HK-2 (cell line): ENCODE measurements around the gene CYTH4.
"Not testable (repeated sequence)": the region's sequence is repeated elsewhere in the genome, so short reads cannot be mapped to it uniquely, and the experiment has no call there.

Source experiments
- DNase-seq: peaks from one replicate; pipeline ENCODE4 v3.0.0-alpha.2; 2018; ENCODE audit not compliant: unreplicated experiment

The CYTH4 gene

DNA sequence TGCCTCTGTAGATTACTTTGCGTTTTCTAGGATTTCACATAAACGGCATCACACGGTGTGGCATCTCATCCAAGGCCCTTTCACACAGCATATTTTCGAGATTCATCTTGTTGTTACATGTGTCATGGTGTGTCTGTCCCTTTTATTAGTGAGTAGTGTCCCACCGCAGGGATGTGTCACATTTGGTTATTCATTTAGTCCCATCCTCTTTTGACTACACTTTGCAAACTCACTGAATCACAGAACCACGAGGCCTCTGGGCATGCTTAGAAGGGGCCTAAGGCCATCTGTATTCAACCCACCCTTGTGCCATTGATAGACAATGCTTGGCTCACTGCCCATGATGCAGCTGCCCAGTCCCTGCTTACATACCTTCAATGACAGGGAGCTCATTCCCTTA, 34.1 kb upstream of the CYTH4 start:
- DNase-seq = no peak

DNA sequence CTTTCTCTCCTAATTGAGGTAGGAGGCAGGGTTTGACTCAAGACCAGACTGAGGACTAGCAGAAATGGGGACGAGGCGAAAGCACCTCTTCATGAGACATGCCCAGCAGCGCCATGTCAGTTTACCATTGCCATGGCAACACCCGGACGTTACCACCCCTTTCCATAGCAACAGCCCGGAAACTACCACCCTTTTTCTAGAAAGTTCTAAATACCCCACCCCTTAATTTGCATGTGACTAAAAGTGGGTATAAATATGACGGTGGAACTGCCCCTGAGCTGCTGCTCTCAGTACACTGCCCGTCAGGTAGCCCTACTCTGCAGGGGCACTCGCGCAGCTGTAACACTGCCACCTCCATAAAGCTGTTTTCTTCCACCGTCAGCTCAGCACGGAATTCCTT, 32.3 kb upstream of the CYTH4 start:
- DNase-seq = no peak

DNA sequence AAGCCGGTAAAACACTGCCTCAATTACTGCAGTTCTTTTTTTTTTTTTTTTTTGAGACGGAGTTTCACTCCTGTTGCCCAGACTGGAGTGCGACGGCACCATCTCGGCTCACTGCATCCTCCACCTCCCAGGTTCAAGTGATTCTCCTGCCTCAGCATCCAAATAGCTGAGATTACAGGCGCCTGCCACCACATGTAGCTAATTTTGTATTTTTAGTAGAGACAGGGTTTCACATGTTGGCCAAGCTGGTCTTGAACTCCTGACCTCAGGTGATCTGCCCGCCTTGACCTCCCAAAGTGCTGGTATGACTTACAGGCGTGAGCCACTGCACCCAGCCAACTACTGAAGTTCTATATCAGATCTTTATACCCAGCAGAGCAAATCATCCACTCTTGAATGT, 30.5 kb upstream of the CYTH4 start:
- DNase-seq = not testable (repeated sequence)

DNA sequence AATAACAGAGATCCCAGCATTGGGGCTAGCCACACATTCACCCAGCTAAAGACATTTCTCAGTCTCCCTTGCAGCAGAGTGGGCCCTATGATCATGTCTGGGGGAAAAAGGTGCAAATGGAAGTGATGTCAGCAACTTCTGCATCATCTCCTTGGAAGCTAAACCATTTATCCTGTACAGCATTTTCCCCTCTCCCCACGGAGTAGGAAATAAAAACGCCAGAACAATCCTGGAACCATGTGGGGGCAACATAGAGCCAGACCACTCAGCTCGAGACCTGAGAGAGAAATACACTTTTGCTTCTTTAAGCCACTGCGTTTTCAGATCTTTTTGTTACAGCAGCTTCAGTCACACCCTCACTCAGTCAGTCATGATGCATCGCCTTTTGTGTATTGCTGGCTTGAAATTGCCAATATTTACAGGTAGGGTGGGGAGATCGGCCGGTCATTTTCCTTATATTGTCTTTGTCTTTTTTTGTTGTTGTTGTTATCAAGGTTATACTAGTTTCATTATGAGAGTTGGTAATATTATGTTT, 29.1 kb upstream of the CYTH4 start:
- DNase-seq = no peak

DNA sequence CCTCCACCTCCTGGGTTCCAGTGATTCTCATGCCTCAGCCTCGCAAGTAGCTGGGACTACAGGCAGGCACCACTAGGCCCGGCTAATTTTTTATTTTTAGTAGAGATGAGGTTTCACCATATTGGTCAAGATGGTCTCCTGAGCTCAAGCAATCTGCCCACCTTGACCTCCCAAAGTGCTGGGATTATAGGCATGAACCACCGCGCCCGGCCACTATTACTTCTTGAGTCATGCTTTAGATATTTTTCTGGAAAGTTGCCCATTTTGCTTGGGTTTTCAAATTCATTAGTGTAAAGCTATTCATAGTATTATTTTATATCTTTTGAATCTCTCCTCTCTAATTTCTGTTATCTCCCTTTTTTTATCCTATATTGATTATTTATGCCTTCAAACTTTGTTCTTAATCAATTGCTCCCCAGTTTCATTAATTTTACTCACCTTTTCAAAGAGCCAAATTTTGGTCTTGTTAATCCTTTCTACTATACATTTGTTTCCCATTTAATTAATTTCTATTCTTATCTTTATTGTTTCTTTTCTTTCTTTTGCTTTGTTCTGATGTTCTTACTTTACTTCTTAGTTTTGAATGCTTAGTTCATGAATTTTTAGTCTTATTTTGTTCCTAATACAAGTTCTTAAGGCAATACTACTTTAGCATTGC, 28.0 kb upstream of the CYTH4 start:
- no peak for DNase-seq

DNA sequence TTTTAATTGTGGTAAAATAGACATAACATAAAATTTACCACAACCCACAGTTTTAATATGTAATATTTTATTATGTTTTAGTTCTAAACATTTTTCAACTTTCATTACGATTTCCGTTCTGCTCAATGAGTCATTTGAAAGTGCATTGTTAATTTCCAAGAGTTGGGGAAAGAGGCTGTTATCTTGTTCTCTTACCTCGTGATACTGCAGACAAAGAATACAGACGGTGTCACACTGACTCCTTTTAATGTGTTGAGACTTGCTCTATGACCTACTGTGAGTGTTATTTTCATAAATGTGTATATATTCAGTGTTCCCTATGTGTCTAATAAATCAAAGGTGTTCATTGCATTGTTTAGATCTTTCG, 27.5 kb upstream of the CYTH4 start:
- DNase-seq = no peak

DNA sequence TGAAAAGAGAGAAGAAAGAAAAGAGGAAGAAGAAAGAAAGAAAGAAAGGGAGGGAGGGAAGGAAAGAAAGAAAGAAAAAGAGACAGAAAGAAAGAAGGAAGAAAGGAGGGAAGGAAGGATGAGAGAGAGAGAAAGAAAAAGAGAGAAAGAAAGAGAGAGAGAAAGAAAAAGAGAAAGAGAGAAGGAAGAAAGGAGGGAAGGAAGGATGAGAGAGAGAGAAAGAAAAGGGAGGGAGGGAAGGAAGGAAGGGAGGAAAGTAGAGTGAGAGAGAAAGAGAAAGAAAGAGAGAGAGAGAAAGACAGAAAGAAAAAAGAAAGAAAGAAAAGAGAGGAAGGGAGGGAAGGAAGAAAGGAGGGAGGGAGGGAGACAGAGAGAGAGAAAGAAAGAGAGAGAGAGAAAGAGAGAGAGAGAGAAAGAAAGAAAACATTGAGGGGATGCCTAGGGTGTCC, 26.7 kb upstream of the CYTH4 start:
- DNase-seq = no peak

DNA sequence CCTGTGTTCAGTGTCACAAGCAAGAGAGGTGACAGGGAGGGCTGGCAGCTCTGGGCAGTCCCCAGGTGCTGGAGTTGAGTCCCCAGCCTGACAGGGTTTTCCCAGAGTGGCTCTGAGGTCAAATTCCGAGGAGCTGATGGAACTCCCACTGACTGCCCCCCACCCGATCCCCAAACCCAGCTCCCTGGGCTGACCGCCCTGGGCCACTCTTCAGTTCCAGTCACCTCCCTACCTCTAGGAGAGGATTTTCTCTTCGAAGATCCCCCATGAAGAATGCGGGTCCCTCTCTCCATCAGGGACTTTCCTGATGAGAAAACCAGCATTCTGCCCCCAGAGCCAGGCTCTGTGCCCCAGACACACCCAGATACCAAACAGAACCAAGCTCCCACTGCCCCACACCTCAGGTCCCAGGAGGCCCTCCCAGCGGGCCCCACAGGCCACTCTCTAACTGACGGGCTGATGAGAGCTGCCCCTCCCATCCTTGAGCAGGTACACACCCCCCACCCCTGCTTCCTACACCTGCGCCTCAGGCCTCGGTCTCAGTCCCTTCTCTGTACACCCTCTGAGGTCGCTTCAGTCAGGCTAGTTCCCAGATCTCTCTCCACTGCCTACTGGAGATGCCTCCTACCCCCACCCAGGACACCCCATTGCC, 26.1 kb upstream of the CYTH4 start:
- no peak for DNase-seq

DNA sequence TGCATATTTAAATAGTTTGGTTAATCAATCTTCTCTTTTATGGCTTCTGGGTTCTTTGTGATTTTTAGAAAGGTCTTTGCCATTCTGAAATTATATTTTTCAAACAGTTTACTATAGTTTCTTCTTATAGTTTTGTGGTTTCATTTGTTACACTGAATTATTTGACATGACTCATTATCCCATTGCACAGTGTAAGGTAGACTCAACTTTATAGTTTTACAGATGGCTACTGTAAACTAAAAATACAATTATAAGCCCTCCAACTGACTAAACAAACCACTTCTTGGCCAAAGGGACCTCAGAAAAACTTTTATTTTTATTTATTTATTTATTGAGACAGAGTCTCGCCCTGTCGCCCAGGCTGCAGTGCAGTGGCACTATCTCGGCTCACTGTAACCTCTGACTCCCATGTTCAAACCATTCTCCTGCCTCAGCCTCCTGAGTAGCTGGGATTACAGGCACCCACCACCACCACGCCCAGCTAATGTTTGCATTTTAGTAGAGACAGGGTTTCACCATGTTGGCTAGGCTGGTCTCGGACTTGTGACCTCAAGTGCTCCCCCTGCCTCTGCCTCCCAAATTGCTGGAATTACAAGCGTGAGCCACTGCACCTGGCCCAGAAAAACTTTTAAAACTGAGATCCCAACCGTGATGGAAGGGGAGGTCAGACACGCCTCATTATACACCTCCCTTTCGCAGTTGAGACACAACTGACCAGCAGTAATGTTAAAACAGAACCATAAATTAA, 24.1 kb upstream of the CYTH4 start:
- DNase-seq = no peak

DNA sequence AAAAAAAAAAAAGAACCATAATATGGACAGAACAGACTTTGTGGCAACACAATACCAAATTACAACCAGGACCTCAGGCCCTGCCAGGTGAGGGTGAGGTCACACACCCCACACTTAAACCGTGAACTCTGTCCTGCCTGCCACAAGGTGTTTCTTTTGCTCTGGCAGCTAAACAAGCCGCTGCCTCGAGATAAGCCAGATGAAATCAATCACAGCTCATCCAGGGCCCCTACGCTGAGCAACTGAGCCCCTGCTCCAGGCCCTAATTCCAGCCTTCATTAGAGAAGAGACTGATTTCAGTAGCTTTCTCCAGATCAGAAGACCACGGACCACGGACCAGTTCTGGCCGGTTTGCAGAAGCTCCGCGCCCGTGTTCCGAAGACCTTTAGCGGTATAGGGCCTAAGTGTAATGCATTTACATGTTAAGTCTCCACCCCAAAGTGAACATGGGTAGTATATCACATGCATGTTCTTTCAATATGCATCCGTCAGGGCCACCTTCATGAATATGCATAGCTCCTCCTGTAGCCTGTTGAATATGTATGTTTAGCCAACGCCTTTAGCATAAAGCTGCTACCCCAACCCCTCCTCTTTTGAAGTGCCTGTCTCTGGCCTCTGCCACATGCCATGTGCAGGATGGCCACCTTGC, 23.4 kb upstream of the CYTH4 start:
- DNase-seq = no peak

DNA sequence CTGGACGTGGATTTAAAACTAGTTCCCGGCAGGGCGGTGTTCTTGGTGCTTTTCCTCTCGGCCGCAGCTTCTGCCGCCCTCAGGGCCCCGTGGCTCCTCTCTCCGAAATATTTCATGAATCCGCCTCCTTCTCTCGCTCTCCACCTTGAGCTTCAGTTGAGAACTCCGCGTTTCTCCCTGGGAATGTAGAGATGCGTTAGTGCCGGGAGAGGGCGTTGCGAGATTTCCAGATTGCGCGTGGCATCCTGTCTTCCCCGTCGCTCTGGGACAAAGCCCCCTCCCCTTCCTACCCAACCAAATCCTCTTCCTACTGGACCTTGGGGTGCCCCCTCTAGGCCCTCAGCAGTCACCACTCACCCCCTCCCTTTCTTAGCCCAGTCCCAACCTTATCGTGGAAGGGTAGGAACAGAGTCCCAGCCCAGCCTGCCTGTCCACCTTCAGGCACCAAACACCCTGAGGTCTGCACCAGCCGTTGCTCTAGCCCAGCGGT, 22.7 kb upstream of the CYTH4 start:
- DNase-seq = no peak

DNA sequence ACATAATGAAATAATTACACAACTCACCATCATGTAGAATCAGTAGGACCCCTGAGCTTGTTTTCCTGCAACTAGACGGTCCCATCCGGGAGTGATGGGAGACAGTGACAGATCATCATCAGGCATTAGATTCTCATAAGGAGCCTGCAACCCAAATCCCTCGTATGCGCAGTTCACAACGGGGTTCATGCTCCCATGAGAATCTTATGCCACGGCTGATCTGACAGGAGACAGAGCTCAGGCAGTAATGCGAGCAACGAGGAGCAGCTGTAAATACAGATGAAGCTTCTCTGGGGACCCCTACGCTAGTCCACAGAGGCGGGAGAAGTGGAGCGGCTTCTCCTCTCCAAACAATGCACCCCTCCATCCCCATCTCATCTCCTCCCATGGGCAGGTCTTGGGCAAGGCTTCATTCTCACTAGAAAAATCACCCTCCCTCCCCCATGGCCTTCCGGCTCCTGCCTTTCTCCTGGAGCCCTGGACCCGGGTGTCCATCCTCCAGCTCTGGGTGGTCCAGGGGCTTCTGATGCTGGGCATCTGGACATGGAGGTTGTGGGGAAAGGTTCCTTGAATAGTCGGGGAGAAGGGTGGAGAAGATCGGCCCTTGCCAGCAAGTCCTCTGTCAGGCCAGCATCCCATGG, 22.0 kb upstream of the CYTH4 start:
- no peak for DNase-seq

DNA sequence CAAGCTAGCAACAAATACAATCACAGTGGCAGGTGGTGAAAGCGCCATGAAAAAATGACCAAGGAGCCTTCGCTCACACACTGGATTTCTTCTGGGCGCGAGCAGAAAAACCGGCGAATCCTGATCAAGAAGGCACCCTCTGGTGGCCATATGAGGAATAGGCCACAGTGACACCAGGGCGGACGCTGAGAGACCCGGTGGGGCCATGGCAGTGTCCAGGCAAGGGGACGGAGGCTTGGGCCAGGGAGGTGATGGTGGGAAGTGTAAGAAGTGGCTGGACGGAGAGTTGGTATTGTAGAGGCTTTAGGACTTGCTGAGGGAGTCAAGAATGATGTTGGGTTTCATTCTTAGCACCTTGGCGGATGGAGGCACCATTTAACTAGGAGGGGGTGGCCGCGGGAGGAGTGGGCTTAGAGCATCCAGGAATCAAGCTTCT, 21.4 kb upstream of the CYTH4 start:
- peak; percentile 53 for DNase-seq

DNA sequence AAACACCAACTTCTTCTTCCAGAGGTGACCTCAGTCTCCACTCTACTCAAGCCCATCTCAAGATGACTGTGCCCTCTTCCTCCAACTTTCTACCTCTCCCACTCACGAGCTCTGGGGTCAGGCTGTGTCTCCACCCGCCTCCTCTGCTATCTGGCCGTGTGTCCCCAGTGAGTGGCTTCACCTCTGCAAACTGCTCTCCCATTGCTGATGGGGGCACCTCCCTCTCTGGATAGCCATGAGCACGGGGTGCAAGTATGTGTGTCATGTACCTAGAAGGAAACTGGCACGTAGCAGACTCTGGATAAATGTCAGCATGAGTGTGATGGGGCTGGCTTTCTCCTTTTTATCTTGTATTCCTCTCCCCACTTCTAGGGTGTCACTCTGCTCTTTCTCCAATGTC, 20.0 kb upstream of the CYTH4 start:
- no peak for DNase-seq

DNA sequence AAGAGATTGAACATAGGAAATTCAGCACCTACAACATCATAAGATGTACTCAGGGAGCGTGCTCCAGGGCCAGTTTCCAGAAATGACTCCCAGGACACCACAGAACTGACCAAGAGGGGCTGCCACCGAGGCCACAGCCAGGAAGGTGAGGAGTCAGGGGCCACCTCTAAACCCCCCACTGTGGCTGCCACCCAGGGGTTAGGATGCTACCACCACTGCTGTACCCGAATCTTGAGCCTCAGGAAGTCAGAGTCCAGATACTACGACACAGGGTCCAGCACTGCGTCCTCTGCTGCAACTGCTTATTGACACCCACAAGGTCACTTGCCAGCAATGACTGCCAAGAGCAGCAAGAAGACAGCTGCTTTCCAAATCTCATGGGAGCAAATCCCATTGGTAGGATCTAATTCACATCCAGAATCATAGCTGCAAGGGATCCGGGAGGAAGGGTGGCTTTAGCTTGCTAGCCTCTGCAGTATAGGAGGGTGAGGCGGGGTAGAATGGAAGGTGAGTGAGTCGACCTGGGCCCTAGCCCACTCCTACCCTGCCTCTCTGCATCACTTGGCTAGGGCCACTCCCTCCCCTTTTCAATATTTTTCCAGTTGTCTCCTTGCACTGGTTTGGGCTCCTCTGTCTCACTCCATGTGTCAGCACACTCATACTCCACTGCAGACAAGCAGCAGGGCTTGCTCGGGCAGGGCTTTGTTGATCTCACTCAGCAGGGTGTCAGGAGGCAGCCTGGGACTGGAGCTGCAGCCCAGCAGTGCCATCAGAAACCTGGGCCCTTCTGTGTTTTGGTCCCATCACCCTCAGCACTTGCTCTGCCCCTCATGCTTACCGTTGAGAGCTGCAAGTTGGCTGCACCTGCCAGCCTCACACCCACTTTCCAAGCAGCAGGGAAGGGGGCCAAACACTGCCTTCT, 18.1 kb upstream of the CYTH4 start:
- no peak for DNase-seq

DNA sequence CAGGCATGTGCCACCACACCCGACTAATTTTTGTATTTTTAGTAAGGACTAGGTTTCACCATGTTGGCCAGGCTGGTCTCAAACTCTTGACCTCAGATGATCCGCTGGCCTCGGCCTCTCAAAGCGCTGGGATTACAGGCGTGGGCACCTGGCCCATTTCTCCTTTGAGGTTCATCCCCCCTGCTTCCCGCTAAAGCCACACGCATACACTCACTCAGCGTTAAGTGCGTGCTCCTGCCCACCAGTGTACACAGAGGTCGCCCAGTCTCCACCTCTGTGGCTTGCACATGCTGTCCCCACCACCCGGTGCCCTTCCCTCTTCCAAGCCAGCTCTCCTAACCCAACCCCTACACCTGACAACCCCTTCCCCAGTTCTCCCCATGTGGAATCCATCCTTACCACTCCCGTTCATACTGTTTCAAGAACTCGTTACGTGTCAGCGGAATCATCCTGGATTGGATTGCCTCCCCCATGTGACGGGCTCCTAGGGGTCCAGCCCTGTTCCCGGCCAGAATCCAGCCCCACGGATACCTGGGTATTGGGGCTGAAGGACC, 15.7 kb upstream of the CYTH4 start:
- DNase-seq = no peak

DNA sequence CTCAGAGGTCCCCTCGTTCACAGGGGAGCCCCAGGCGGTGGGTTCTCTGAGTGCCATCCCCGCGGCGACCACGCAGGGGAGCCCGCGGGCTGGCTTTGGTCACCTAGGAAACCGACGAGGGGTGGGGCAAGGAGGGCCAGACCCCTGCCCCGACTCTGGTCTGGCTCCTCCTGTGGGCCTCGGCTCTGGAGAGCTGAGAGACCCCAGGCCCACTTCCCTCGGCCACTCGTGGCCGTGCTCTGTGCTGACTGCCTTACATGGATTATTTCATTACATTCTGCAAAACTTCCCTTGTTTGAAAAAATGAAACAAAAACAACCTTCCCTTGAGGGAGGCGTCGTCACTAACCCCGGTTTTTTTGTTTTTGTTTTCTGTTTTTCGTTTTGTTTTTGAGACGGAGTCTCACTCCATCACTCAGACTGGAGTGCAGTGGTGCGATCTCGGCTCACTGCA, 15.1 kb upstream of the CYTH4 start:
- no peak for DNase-seq

DNA sequence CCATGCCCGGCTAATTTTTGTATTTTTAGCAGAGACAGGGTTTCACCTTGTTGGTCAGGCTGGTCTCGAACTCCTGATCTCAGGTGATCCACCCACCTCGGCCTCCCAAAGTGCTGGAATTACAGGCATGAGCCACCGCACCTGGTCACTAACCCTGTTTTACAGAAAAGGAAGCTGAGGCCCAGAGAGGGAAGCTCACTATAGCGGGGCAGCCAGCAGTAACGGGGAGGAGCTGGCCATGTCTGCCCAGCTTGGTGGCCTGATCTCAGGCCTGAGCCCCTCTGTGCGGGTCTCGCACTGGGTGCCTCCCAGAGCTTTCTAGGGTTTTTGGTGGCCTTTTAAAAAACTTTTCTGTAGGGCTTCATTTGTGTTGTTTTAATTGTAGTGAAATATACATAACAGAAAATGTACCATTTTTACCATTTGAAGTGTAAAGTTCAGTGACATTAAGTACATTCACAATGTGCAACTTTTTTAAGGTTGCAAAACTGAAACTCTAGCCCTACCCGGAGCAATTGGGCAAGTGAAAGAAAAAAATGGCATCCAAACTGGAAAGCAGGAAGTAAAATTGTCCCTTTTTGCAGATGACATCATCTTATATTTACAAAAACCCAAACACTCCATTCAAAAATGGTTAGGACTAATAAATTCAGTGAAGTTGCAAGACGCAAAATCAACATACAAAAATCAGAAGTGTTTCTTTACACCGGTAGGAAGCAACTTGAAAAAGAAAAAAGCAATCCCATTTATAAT, 14.5 kb upstream of the CYTH4 start:
- no peak for DNase-seq

DNA sequence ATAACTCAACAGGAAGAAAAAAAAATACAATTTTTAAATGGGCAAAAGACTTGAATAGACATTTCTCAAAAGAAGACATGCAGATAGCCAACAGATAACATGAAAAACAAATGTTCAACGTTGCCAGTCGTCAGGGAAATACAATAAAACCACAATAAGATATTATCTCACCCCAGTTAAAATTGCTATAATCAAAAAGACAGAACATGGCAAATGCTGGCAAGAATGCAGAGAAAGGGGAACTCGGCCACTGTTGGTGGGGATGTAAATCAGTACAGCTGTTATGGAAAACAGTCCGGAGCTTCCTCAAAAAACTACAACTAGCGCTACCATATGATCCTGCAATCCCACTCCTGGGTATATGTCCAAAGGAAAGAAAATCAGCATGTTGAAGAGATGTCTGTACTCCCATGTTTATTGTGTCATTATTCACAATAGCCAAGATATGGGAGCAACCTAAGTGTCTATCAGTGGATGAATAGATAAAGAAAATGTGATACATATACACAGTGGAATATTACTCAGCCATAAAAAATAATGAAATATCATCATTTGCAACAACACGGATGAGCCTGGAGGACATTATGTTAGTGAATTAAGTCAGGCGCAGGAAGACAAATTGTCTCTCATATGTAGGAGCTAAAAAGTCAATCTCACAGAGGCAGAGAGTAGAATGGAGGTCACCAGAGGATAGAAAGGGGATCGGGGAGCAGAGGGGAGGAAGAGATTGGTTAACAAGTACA, 12.2 kb upstream of the CYTH4 start:
- DNase-seq = no peak
